ENCODE measurements around the gene CDCA5. TPM values are rescaled to one million over a fixed set of nuclear protein-coding genes. Genes with fewer than 3 reads are reported as not detected.
A peak's percentile ranks its signal among the peaks of the same experiment; 100 is the strongest.

Gene CDCA5, protein sequence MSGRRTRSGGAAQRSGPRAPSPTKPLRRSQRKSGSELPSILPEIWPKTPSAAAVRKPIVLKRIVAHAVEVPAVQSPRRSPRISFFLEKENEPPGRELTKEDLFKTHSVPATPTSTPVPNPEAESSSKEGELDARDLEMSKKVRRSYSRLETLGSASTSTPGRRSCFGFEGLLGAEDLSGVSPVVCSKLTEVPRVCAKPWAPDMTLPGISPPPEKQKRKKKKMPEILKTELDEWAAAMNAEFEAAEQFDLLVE
- 0.29 TPM for total RNA-seq (2013)
- polyA plus RNA-seq (under 1 TPM in 2 of 3 donors, not detected in 1; 0.20 to 0.28 TPM), polyA minus RNA-seq (0.28 and 0.56 TPM in 2 replicates), total RNA-seq (0.06 to 10.8 (median 0.34) reads per million in 11 experiments)

DNA sequence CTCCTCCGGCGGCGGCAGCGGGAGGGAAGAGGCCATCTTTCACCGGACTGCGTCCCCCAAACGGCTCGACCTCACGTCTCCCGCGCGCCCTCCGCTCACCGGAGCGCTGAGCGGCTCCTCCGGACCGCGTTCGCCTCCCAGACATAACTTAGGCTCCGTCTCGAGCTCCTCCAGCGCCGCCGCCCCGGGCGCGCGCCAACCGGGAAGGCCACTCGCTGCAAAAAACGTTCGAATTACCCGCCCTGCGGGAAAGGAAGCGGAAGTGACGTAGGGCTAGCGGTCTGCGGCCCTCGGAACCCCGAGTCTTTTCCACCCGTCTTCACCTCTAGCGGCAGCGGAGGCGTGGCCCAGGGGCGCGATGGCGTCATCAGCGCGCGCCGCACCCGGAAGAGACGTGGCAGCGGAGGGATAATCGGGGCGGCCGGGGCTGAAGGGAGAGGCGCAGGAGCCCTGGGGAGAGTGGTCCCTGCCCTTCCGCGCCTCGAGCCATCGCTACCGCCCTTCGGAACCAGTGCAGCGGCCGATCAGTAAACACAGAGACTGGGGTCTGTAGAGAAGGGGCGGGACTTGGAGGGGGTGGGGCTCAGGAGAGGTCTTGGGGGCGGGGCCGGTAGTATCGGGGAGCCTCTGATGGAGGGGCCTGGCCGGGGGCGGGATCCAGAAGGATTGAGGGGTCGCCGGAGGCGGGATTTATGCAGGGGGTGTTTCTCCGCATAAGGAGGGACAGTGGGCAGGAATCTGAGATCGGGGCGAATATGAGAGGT, at the start of gene CDCA5, which contains the start of gene ZFPL1:
CDCA5 (minus strand) TSS at position 207 of the 764 bp plus-strand sequence; CDS start at position 145, 62 bp downstream.
ZFPL1 (plus strand) TSS at position 389 of the 764 bp plus-strand sequence. CDS start 477 bp downstream, outside the sequence.
- Histone ChIP-seq H3K9me3 (replicated peaks in 1 of 2; ENCODE audit: control insufficient read depth in 1 of 2, insufficient read depth in 1 of 2, low read length in 2 of 2) (no peaks in the 10 kb centered on the region), H2AFZ (ENCODE audit: insufficient read depth, low read depth, low read length, poor library complexity, severe bottlenecking) (peak within 1 kb of the TSS; percentile 98), H3K27ac (ENCODE audit: low read depth in 1 of 2, low read length in 2 of 2) (peak within 1 kb of the TSS; percentile 73 to 92), H3K27me3 (ENCODE audit: control insufficient read depth in 2 of 2, insufficient read depth in 2 of 2, low read length in 2 of 2) (no peaks in the 10 kb centered on the region), H3K4me3 (replicated peaks in 1 of 3; ENCODE audit: low read depth in 2 of 3, low read length in 3 of 3) (peak within 1 kb of the TSS; percentile 62 to 95 (median 84)), H3K36me3 (replicated peaks in 1 of 2; ENCODE audit: control insufficient read depth in 1 of 2, insufficient read depth in 2 of 2, low read length in 2 of 2) (peaks cover 31 to 40% of the 10 kb centered on the region in 2 donors), H3K9ac (ENCODE audit: insufficient read depth, low read length, poor library complexity, severe bottlenecking) (peak within 1 kb of the TSS; percentile 91), H3K79me2 (ENCODE audit: insufficient read depth, low read length) (peaks cover 61% of the 10 kb centered on the region), H4K20me1 (ENCODE audit: insufficient read depth, low read length) (no peaks in the 10 kb centered on the region), H3K4me2 (replicated peaks; ENCODE audit: extremely low read depth, low read length, poor library complexity, severe bottlenecking) (peak within 1 kb of the TSS; percentile 95), H3K4me1 (ENCODE audit: control insufficient read depth in 1 of 2, insufficient read depth in 2 of 2, low read length in 2 of 2) (peaks cover 33 to 43% of the 10 kb centered on the region in 2 donors)
- WGBS (ENCODE audit: insufficient coverage) = under 1% methylated on average over 65 of the region's 79 CpGs
- H3K27me3 Mint-ChIP-seq (ENCODE audit: low read depth in 3 of 3) = no peaks in the 10 kb centered on the region
- peak within 1 kb of the TSS; percentile 88 to 95 for H3K4me3 Mint-ChIP-seq
- peak; percentile 95 to 97 (median 96) for DNase-seq
- peak within 1 kb of the TSS; percentile 93 to 98 (median 95) for H3K27ac Mint-ChIP-seq
- peaks cover 0 to 2% (median 0%) of the 10 kb centered on the region in 7 donors for H3K9me3 Mint-ChIP-seq
- peaks cover 34 to 51% of the 10 kb centered on the region in 2 donors for H3K36me3 Mint-ChIP-seq
- TF ChIP-seq, protein P1, sequence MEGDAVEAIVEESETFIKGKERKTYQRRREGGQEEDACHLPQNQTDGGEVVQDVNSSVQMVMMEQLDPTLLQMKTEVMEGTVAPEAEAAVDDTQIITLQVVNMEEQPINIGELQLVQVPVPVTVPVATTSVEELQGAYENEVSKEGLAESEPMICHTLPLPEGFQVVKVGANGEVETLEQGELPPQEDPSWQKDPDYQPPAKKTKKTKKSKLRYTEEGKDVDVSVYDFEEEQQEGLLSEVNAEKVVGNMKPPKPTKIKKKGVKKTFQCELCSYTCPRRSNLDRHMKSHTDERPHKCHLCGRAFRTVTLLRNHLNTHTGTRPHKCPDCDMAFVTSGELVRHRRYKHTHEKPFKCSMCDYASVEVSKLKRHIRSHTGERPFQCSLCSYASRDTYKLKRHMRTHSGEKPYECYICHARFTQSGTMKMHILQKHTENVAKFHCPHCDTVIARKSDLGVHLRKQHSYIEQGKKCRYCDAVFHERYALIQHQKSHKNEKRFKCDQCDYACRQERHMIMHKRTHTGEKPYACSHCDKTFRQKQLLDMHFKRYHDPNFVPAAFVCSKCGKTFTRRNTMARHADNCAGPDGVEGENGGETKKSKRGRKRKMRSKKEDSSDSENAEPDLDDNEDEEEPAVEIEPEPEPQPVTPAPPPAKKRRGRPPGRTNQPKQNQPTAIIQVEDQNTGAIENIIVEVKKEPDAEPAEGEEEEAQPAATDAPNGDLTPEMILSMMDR (IDR thresholded peaks at IDR 0.05) = no peak
- intact Hi-C loops (cut with micrococcal nuclease) = loop anchor here (1.0 to 5.0 kb wide), 4 partner anchors 12 to 72 kb away; partner anchors contain the start of genes FAU (in 2 of the 2), MRPL49 (in 2 of the 2), ARL2 (in 1 of the 2) and SNX15 (in 1 of the 2)
- peaks cover 44% of the 10 kb centered on the region for H3K4me1 Mint-ChIP-seq

Measured in CD14-positive monocyte (primary cell).